ENCODE data around the gene PLA2G15. TPM values are rescaled to one million over a fixed set of nuclear protein-coding genes. Genes with fewer than 3 reads are reported as not detected.
A peak's percentile ranks its signal among the peaks of the same experiment; 100 is the strongest.
"Not testable (repeated sequence)": the region's sequence is repeated elsewhere in the genome, so short reads cannot be mapped to it uniquely, and the experiment has no call there.

The PLA2G15 gene
- total and polyA plus RNA-seq, 12 donors = 6.0 to 37.1 (median 23.2) TPM

GRCh38 chr16:68286153-68287074 is 41.2 kb downstream of the PLA2G15 start:
- peak overlapping the region in 3 of 5 donors; percentile 21 to 64 (median 31) for H3K27ac ChIP-seq
- no peak overlapping the region for H3K4me3 ChIP-seq
- peaks cover 0 to 21% of the 10 kb centered on the region in 2 donors for H3K36me3 ChIP-seq (replicated peaks in 1 of 2)
- TF ChIP-seq POLR2A (IDR thresholded peaks at IDR 0.05) = no peak
- no peak for DNase-seq
- WGBS, 4 donors = 71 to 79% (median 77%) methylated on average over 12 of the region's 12 CpGs
- peaks cover 28 to 61% of the 10 kb centered on the region in 2 donors for H3K4me1 ChIP-seq (replicated peaks in 1 of 2)
- no peaks in the 10 kb centered on the region for H3K27me3 ChIP-seq
- H3K9me3 ChIP-seq (replicated peaks in 1 of 3) = no peaks in the 10 kb centered on the region
- intact Hi-C loops (cut with DNase I) = no loop called here

- Histone ChIP-seq H3K27me3 (no peaks in the 10 kb centered on the region), H3K36me3 (replicated peaks in 1 of 2) (peaks cover 0 to 29% of the 10 kb centered on the region in 2 donors), H3K4me1 (replicated peaks in 1 of 2) (peaks cover 28 to 61% of the 10 kb centered on the region in 2 donors), H3K27ac (peak overlapping the region; percentile 1 to 91 (median 69)), H3K9me3 (replicated peaks in 1 of 3) (no peaks in the 10 kb centered on the region), H3K4me3 (no peak overlapping the region)
- WGBS, 4 donors = 44 to 68% (median 65%) methylated on average over 11 of the region's 11 CpGs
- TF ChIP-seq POLR2A (IDR thresholded peaks at IDR 0.05) (peak in 1 of 2 donors; percentile 22), CTCF (IDR thresholded peaks at IDR 0.05) (peak in 5 of 6 experiments; percentile 23 to 62 (median 48))
- intact Hi-C loops (cut with DNase I) = no loop called here
- DNase-seq = peak; percentile 75 to 95 (median 93)
These were observed 42.4 kb downstream of the PLA2G15 start for GRCh38 chr16:68287276-68288251.

GRCh38 chr16:68288252-68288650 is 43.1 kb downstream of the PLA2G15 start:
- 86 to 100% (median 92%) methylated on average over 1 of the region's 1 CpG for WGBS, 4 donors
- H3K27ac ChIP-seq = peak overlapping the region in 4 of 5 donors; percentile 17 to 91 (median 72)
- no peaks in the 10 kb centered on the region for H3K27me3 ChIP-seq
- H3K4me3 ChIP-seq = no peak overlapping the region
- DNase-seq = no peak
- no peak for TF ChIP-seq CTCF (IDR thresholded peaks at IDR 0.05)
- TF ChIP-seq POLR2A (IDR thresholded peaks at IDR 0.05) = no peak
- no peaks in the 10 kb centered on the region for H3K9me3 ChIP-seq (replicated peaks in 1 of 3)
- H3K36me3 ChIP-seq (replicated peaks in 1 of 2) = peaks cover 0 to 35% of the 10 kb centered on the region in 2 donors
- H3K4me1 ChIP-seq (replicated peaks in 1 of 2) = peaks cover 26 to 55% of the 10 kb centered on the region in 2 donors
- intact Hi-C loops (cut with DNase I) = no loop called here

GRCh38 chr16:68288796-68289195 is 43.6 kb downstream of the PLA2G15 start:
- DNase-seq; H3K9me3 ChIP-seq (replicated peaks in 1 of 3); H3K4me3 ChIP-seq; H3K27me3 ChIP-seq; intact Hi-C loops (cut with DNase I): not testable (repeated sequence)
- Histone ChIP-seq H3K36me3 (replicated peaks in 1 of 2) (peaks cover 0 to 40% of the 10 kb centered on the region in 2 donors), H3K27ac (peak overlapping the region in 4 of 5 donors; percentile 17 to 91 (median 72)), H3K4me1 (replicated peaks in 1 of 2) (peaks cover 26 to 50% of the 10 kb centered on the region in 2 donors)
- WGBS, 4 donors = 85 to 90% (median 87%) methylated on average over 9 of the region's 9 CpGs

Measured in adrenal gland (tissue), 12 donors.